Gastrocnemius medialis (tissue), 4 donors: ENCODE data around the gene GTF2E1. TPM values are rescaled to one million over a fixed set of nuclear protein-coding genes. Genes with fewer than 3 reads are reported as not detected.

ENCODE experiments used
- ATAC-seq, 2 donors: fragments of 150-250 bp; one replicate each; pipeline ENCODE4 v1.9.1; 2016
- DNase-seq, 2 donors: peaks; one replicate each; pipeline ENCODE4 v3.0.0-alpha.2; 2019
- H3K27ac ChIP-seq, 4 donors: fragments of 200-600 bp; sonication (generic); 1 replicate in 1 of 4; 2 replicates in 3 of 4; pipeline ENCODE4 v1.5.1; 2016 to 2018; ENCODE audit warnings: mild to moderate bottlenecking in 2 of 4, moderate library complexity in 1 of 4
- H3K27me3 ChIP-seq, 3 donors: fragments of 200-600 bp; sonication (generic) in 2 of 3; 1 replicate in 1 of 3; 2 replicates in 2 of 3; pipeline versions ENCODE4 v1.5.1 to v1.6.0; 2016 to 2019; ENCODE audit warnings: mild to moderate bottlenecking in 1 of 3, moderate library complexity in 1 of 3
- H3K36me3 ChIP-seq, 2 donors: fragments of 200-600 bp; sonication (generic) in 1 of 2; one replicate each; pipeline ENCODE4 v1.5.1; 2017 to 2018
- H3K4me1 ChIP-seq, 2 donors: fragments of 200-600 bp; sonication (generic) in 1 of 2; one replicate each; pipeline ENCODE4 v1.5.1; 2016 to 2017; ENCODE audit warnings: mild to moderate bottlenecking in 2 of 2
- H3K4me3 ChIP-seq, 4 donors: fragments of 200-600 bp; sonication (generic) in 3 of 4; 1 replicate in 1 of 4; 2 replicates in 3 of 4; pipeline ENCODE4 v1.5.1; 2016 to 2019; ENCODE audit warnings: mild to moderate bottlenecking in 2 of 4
- H3K9me3 ChIP-seq, 3 donors: fragments of 200-600 bp; sonication (generic) in 2 of 3; 1 replicate in 1 of 3; 2 replicates in 2 of 3; pipeline ENCODE4 v1.5.1; 2016 to 2019
- POLR2A ChIP-seq, 2 donors: fragments of 450-650 bp; IDR thresholded peaks; one replicate each; pipeline ENCODE4 v1.6.1; 2017; ENCODE audit warnings: antibody characterized with exemption in 2 of 2, mild to moderate bottlenecking in 2 of 2, moderate library complexity in 2 of 2
- in situ Hi-C, 4 donors: fragments of 200-750 bp; cut with MboI; loops; one replicate each; pipeline versions ENCODE4 v1.15.0 to v1.8.0; 2017; ENCODE audit warnings: low sequenced_read_pairs in 4 of 4
- intact Hi-C: fragments of 100-400 bp; cut with DNase I; formaldehyde crosslinking; loops from one replicate; pipeline ENCODE4 v1.15.1; 2023; ENCODE audit warnings: low total_unique reads
- total RNA-seq, 4 donors: library from RNA; depleted of rRNA; stranded (reverse); fragments of >200 nt; gene quantifications; one replicate each; pipeline versions ENCODE4 v1.1.0 to v1.2.3, GENCODE V29; 2016
- TF ChIP-seq, protein P1 (sequence below), 5 experiments: fragments of 450-650 bp in 3 of 5; fragments of 200-600 bp in 2 of 5; sonication (generic) in 2 of 5; IDR thresholded peaks in 4 of 5; conservative IDR thresholded peaks in 1 of 5; 1 replicate in 4 of 5; 2 replicates in 1 of 5; pipeline ENCODE4 v1.5.1; 2016 to 2019; ENCODE audit warnings: antibody characterized with exemption in 5 of 5, mild to moderate bottlenecking in 3 of 5, moderate library complexity in 3 of 5

GTF2E1 gene
- total RNA-seq, 4 donors from 2014 or later: 7.3 to 23.8 (median 19.3) TPM

DNA sequence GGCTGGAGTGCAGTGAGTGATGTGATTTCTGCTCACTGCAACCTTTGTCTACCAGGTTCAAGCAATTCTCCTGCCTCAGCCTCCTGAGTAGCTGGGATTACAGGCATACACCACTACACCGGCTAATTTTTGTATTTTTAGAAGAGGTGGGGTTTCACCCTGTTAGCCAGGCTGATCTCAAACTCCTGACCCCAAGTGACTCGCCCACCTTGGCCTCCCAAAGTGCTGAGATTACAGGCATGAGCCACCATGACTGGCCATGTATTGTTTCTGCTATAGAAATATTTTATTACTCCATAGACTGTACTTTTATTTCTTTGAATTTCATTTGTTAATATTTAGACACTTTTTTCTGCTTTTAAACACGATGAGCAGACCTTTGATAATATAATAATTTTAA is 60.4 kb downstream of the GTF2E1 start:
- TF ChIP-seq, protein P1, sequence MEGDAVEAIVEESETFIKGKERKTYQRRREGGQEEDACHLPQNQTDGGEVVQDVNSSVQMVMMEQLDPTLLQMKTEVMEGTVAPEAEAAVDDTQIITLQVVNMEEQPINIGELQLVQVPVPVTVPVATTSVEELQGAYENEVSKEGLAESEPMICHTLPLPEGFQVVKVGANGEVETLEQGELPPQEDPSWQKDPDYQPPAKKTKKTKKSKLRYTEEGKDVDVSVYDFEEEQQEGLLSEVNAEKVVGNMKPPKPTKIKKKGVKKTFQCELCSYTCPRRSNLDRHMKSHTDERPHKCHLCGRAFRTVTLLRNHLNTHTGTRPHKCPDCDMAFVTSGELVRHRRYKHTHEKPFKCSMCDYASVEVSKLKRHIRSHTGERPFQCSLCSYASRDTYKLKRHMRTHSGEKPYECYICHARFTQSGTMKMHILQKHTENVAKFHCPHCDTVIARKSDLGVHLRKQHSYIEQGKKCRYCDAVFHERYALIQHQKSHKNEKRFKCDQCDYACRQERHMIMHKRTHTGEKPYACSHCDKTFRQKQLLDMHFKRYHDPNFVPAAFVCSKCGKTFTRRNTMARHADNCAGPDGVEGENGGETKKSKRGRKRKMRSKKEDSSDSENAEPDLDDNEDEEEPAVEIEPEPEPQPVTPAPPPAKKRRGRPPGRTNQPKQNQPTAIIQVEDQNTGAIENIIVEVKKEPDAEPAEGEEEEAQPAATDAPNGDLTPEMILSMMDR (IDR thresholded peaks at IDR 0.05 in 4 of 5, conservative IDR thresholded peaks at IDR 0.05 in 1 of 5): no peak
- in situ Hi-C loops (loop anchor here in 1 of 4 donors (25.0 kb wide), 1 partner anchor 566 kb away; no protein-coding TSS in a partner anchor), intact Hi-C loops (no loop called here)
- Histone ChIP-seq H3K27me3 (no peaks in the 10 kb centered on the region), H3K4me3 (no peak overlapping the region), H3K27ac (no peak overlapping the region), H3K4me1 (peaks cover 0 to 7% of the 10 kb centered on the region in 2 donors), H3K36me3 (no peaks in the 10 kb centered on the region), H3K9me3 (no peaks in the 10 kb centered on the region)
- no peak for DNase-seq
- ATAC-seq: no peak

DNA sequence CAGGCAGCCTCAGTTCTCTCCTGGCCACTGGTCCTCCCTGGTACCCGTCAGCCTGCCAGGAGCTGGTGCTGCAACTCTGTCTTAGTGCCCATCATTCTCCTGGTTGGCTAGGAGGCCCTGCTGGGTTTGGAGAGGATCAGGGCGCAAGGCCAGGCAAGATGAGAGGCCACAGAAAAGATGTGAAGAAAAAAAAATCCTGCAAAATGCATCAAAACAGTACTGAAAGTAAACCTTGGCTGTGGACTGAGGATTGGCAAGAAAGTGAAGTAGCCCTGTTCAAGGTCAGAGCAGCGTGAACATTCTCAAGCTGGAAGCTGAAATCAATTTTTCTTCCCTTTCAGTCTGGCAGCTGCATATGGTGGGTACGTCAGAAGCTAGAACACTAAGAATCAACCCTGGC is 74.2 kb downstream of the GTF2E1 start:
- no peak for DNase-seq
- Histone ChIP-seq H3K36me3 (no peaks in the 10 kb centered on the region), H3K4me1 (no peaks in the 10 kb centered on the region), H3K4me3 (no peak overlapping the region), H3K27ac (no peak overlapping the region), H3K9me3 (no peaks in the 10 kb centered on the region), H3K27me3 (no peaks in the 10 kb centered on the region)
- in situ Hi-C loops: loop anchor here in 1 of 4 donors (25.0 kb wide), 1 partner anchor 579 kb away; no protein-coding TSS in a partner anchor
- no peak for ATAC-seq
- intact Hi-C loops: no loop called here
- TF ChIP-seq, protein P1 (IDR thresholded peaks at IDR 0.05 in 4 of 5, conservative IDR thresholded peaks at IDR 0.05 in 1 of 5): no peak
- TF ChIP-seq POLR2A (IDR thresholded peaks at IDR 0.05): no peak

DNA sequence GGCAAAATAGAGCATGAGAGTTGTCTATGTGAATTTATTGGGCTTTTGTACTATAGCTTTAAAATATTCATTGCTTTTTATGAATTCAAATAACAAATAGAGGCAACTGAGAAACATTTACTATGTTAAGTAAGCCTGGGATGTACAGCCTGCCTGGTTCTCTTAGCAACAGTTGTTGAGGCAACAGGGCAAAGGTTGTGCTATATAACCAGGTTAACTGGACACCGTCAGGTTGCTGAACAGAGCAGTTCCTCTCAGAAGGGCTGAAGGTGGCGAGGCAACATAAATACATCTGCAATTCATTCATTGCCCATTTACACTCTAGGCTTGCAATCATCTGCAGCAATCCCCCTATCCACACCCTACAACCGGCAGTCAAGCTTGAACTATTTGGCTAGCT is 78.2 kb downstream of the GTF2E1 start:
- ATAC-seq (no peak), DNase-seq (no peak)
- in situ Hi-C loops (loop anchor here in 1 of 4 donors (25.0 kb wide), 1 partner anchor 583 kb away; no protein-coding TSS in a partner anchor), intact Hi-C loops (no loop called here)
- Histone ChIP-seq H3K36me3 (no peaks in the 10 kb centered on the region), H3K9me3 (no peaks in the 10 kb centered on the region), H3K4me3 (no peak overlapping the region), H3K27ac (no peak overlapping the region), H3K4me1 (peaks cover 0 to 4% of the 10 kb centered on the region in 2 donors), H3K27me3 (no peaks in the 10 kb centered on the region)
- TF ChIP-seq, protein P1 (IDR thresholded peaks at IDR 0.05 in 4 of 5, conservative IDR thresholded peaks at IDR 0.05 in 1 of 5): no peak
- no peak for TF ChIP-seq POLR2A (IDR thresholded peaks at IDR 0.05)

DNA sequence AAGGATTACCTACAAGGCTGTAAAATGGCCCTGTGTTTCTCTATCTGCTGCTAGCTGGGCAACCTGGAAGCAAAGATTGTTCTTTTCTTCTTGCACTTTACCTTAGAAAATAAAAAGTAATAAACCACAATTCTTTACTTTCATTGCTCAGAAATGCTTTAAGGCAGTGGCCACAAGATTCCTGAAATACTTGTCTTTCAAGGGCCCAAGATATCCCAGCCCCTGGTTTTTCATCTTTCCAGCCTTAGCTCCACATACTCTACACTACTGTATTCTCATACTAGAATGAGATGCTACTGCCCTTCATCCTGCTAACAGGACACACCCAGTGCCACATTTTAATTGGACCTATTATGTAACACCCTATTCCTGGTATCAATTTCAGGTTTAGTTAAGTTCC is 78.9 kb downstream of the GTF2E1 start:
- intact Hi-C loops: no loop called here
- in situ Hi-C loops: loop anchor here in 1 of 4 donors (25.0 kb wide), 1 partner anchor 584 kb away; no protein-coding TSS in a partner anchor
- Histone ChIP-seq H3K4me1 (peaks cover 0 to 4% of the 10 kb centered on the region in 2 donors), H3K27me3 (no peaks in the 10 kb centered on the region), H3K36me3 (no peaks in the 10 kb centered on the region), H3K27ac (no peak overlapping the region), H3K9me3 (no peaks in the 10 kb centered on the region), H3K4me3 (no peak overlapping the region)
- ATAC-seq: no peak
- no peak for DNase-seq
- TF ChIP-seq, protein P1 (IDR thresholded peaks at IDR 0.05 in 4 of 5, conservative IDR thresholded peaks at IDR 0.05 in 1 of 5): no peak
- TF ChIP-seq POLR2A (IDR thresholded peaks at IDR 0.05): no peak

DNA sequence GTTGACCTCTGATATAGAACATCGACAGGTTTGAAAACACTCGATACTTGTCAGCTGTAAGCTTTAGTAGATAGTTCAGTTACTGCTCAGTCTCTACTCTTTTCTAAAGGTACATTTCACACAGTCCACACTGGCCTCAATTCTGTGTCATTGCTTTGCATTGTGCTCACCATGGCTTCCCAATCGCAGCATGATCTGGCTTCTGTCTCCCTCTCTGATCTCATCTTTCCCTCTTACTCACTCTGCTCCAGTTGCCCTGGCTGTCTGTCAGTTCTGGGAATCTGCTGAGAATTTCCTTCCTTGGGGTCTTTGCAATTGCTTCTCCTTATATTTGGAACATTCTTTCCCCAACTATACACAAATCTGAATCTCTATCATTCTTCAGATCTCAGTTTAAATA is 80.6 kb downstream of the GTF2E1 start:
- no peak for TF ChIP-seq POLR2A (IDR thresholded peaks at IDR 0.05)
- TF ChIP-seq, protein P1 (IDR thresholded peaks at IDR 0.05 in 4 of 5, conservative IDR thresholded peaks at IDR 0.05 in 1 of 5): no peak
- no peaks in the 10 kb centered on the region for H3K36me3 ChIP-seq
- H3K4me1 ChIP-seq: peaks cover 0 to 4% of the 10 kb centered on the region in 2 donors
- H3K27ac ChIP-seq: no peak overlapping the region
- no peak overlapping the region for H3K4me3 ChIP-seq
- intact Hi-C loops: no loop called here
- in situ Hi-C loops: loop anchor here in 1 of 4 donors (25.0 kb wide), 1 partner anchor 586 kb away; no protein-coding TSS in a partner anchor
- H3K9me3 ChIP-seq: no peaks in the 10 kb centered on the region
- no peak for DNase-seq
- H3K27me3 ChIP-seq: no peaks in the 10 kb centered on the region
- ATAC-seq: no peak
